ENCODE measurements around the gene CDKAL1. TPM values are rescaled to one million over a fixed set of nuclear protein-coding genes. Genes with fewer than 3 reads are reported as not detected.

Gene CDKAL1
- total RNA-seq, 4 donors from 2014 or later = 13.5 to 21.2 (median 17.3) TPM

DNA sequence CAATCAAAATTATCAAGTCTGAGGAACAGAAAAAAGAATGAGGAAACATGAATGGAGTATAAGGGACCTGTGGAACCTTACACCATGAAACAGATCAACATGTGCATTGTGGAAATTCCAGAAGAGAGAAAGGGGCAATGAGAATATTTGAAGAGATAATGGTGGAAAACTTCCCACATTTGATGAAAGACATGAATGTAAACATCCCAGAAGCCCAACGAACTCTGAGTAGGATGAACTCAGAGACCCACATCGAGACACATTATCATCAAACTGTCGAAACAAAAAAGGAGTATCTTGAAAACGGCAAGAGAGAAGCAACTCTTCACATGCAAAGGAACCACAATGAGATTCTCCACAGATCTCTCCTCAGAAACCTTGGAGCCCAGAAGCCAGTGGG is 371.1 kb downstream of the CDKAL1 start:
- 71 to 79% methylated on average over 4 of the region's 4 CpGs for WGBS, 2 donors
- Histone ChIP-seq H3K9me3 (no peaks in the 10 kb centered on the region), H3K27me3 (no peaks in the 10 kb centered on the region), H3K27ac (no peak overlapping the region), H3K36me3 (no peaks in the 10 kb centered on the region), H3K4me3 (no peak overlapping the region), H3K4me1 (no peaks in the 10 kb centered on the region)
- no peak for TF ChIP-seq POLR2A (IDR thresholded peaks at IDR 0.05)
- no peak for TF ChIP-seq CTCF (IDR thresholded peaks at IDR 0.05)
- TF ChIP-seq EP300 (IDR thresholded peaks at IDR 0.05) = no peak
- no peak for DNase-seq (ENCODE audit: low spot score in 2 of 2)

- Histone ChIP-seq H3K4me3 (no peak overlapping the region), H3K27me3 (no peaks in the 10 kb centered on the region), H3K9me3 (no peaks in the 10 kb centered on the region), H3K36me3 (no peaks in the 10 kb centered on the region), H3K27ac (no peak overlapping the region), H3K4me1 (no peaks in the 10 kb centered on the region)
- TF ChIP-seq POLR2A (IDR thresholded peaks at IDR 0.05) = no peak
- peak in 1 of 2 donors; percentile 11 for TF ChIP-seq EP300 (IDR thresholded peaks at IDR 0.05)
- no peak for DNase-seq (ENCODE audit: low spot score in 2 of 2)
- WGBS, 2 donors = 86 to 93% methylated on average over 4 of the region's 4 CpGs
These were observed 372.7 kb downstream of the CDKAL1 start for GRCh38 chr6:20906945-20907344.

- Histone ChIP-seq H3K27ac (no peak overlapping the region), H3K27me3 (no peaks in the 10 kb centered on the region), H3K4me1 (no peaks in the 10 kb centered on the region), H3K4me3 (no peak overlapping the region), H3K36me3 (no peaks in the 10 kb centered on the region), H3K9me3 (no peaks in the 10 kb centered on the region)
- WGBS, 2 donors = 73 to 78% methylated on average over 7 of the region's 7 CpGs
- TF ChIP-seq POLR2A (IDR thresholded peaks at IDR 0.05) = no peak
- TF ChIP-seq CTCF (IDR thresholded peaks at IDR 0.05) = no peak
- no peak for TF ChIP-seq EP300 (IDR thresholded peaks at IDR 0.05)
- DNase-seq (ENCODE audit: low spot score in 2 of 2) = no peak
These were observed 373.3 kb downstream of the CDKAL1 start for GRCh38 chr6:20907486-20908071.

DNA sequence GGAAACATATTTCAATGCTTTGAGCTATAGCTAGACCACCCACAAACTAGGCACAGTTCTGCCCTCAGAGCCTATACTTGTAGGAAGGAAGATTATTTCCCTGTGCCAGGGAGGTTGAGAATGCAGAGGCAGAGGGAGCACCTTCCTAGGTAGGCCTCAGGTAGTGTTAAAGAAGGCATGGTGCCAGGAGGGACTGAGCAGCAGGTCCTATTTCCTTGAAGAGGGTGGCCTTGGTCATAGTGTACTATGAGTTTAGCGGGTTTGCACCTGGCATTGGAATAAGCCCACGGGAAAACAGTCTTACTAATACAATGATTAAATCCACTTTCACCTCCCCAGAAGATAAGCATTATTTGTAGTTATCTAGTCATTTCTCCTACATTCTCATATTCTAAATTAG is 375.4 kb downstream of the CDKAL1 start:
- H3K4me3 ChIP-seq = no peak overlapping the region
- TF ChIP-seq EP300 (IDR thresholded peaks at IDR 0.05) (no peak), POLR2A (IDR thresholded peaks at IDR 0.05) (no peak)
- peaks cover 0 to 5% (median 0%) of the 10 kb centered on the region in 3 donors for H3K36me3 ChIP-seq
- no peaks in the 10 kb centered on the region for H3K27me3 ChIP-seq
- no peak overlapping the region for H3K27ac ChIP-seq
- H3K9me3 ChIP-seq = peaks cover 0 to 9% (median 0%) of the 10 kb centered on the region in 4 donors
- no peak for DNase-seq (ENCODE audit: low spot score in 2 of 2)
- H3K4me1 ChIP-seq = no peaks in the 10 kb centered on the region
- WGBS, 2 donors = 71 to 79% methylated on average over 2 of the region's 2 CpGs

GRCh38 chr6:20911712-20912111 is 377.5 kb downstream of the CDKAL1 start:
- Histone ChIP-seq H3K27me3 (no peaks in the 10 kb centered on the region), H3K4me3 (no peak overlapping the region), H3K36me3 (peaks cover 0 to 5% (median 0%) of the 10 kb centered on the region in 3 donors), H3K4me1 (no peaks in the 10 kb centered on the region), H3K27ac (no peak overlapping the region), H3K9me3 (peaks cover 0 to 19% (median 2%) of the 10 kb centered on the region in 4 donors)
- no peak for TF ChIP-seq EP300 (IDR thresholded peaks at IDR 0.05)
- TF ChIP-seq POLR2A (IDR thresholded peaks at IDR 0.05) = no peak
- TF ChIP-seq CTCF (IDR thresholded peaks at IDR 0.05) = no peak
- WGBS, 2 donors = 38 to 44% methylated on average over 1 of the region's 1 CpG
- no peak for DNase-seq (ENCODE audit: low spot score in 2 of 2)

- Histone ChIP-seq H3K4me1 (no peaks in the 10 kb centered on the region), H3K4me3 (no peak overlapping the region), H3K36me3 (peaks cover 0 to 5% (median 0%) of the 10 kb centered on the region in 3 donors), H3K27ac (no peak overlapping the region), H3K9me3 (peaks cover 0 to 19% (median 2%) of the 10 kb centered on the region in 4 donors), H3K27me3 (no peaks in the 10 kb centered on the region)
- no peak for DNase-seq (ENCODE audit: low spot score in 2 of 2)
- WGBS, 2 donors = 84 to 88% methylated on average over 1 of the region's 1 CpG
- no peak for TF ChIP-seq EP300 (IDR thresholded peaks at IDR 0.05)
- no peak for TF ChIP-seq POLR2A (IDR thresholded peaks at IDR 0.05)
- no peak for TF ChIP-seq CTCF (IDR thresholded peaks at IDR 0.05)
These were observed 380.9 kb downstream of the CDKAL1 start for GRCh38 chr6:20915156-20915555.

Data from tibial nerve (tissue), 4 donors.